Measurements from ENCODE around the gene ARL14EP.

The ARL14EP gene

DNA sequence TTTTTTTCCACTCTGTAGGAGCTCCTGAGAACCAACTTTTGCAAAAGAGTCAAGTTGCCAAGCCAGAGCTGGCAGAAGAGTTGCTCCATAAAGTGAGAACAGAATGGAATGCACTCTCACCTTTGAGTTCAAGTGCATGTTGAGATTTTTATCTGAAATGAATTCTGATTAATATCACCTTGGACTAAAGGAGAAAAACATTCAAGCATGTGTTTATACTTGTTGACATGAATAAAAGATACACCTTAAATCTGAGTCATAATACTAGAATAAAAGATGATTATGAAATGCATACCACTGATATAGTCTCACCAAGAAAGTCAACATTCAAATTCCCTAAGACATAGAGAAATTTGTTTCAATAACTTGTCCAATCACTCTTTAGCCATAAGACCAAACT, 37.8 kb downstream of the ARL14EP start:
- TF ChIP-seq EZH2 (IDR thresholded peaks at IDR 0.05; ENCODE audit: borderline replicate concordance, low read length): no peak
- TF ChIP-seq, protein P1, sequence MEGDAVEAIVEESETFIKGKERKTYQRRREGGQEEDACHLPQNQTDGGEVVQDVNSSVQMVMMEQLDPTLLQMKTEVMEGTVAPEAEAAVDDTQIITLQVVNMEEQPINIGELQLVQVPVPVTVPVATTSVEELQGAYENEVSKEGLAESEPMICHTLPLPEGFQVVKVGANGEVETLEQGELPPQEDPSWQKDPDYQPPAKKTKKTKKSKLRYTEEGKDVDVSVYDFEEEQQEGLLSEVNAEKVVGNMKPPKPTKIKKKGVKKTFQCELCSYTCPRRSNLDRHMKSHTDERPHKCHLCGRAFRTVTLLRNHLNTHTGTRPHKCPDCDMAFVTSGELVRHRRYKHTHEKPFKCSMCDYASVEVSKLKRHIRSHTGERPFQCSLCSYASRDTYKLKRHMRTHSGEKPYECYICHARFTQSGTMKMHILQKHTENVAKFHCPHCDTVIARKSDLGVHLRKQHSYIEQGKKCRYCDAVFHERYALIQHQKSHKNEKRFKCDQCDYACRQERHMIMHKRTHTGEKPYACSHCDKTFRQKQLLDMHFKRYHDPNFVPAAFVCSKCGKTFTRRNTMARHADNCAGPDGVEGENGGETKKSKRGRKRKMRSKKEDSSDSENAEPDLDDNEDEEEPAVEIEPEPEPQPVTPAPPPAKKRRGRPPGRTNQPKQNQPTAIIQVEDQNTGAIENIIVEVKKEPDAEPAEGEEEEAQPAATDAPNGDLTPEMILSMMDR (IDR thresholded peaks at IDR 0.05; ENCODE audit: low read length): no peak
- H3K36me3 ChIP-seq (ENCODE audit: insufficient read depth, low read length): no peaks in the 10 kb centered on the region
- no peaks in the 10 kb centered on the region for H3K9me3 ChIP-seq (ENCODE audit: low read length)
- no peaks in the 10 kb centered on the region for H3K9me2 ChIP-seq (ENCODE audit: low read depth, low read length)
- no peak overlapping the region for H3K4me3 ChIP-seq (ENCODE audit: low read depth, low read length, poor library complexity, severe bottlenecking)
- no peak overlapping the region for H3K27ac ChIP-seq (ENCODE audit: low read depth, low read length, poor library complexity, severe bottlenecking)
- no peak overlapping the region for H3K9ac ChIP-seq (ENCODE audit: low read length)
- H3K4me2 ChIP-seq (ENCODE audit: low read length): no peak overlapping the region
- H3K27me3 ChIP-seq (ENCODE audit: insufficient read depth, low read length): no peaks in the 10 kb centered on the region
- no peaks in the 10 kb centered on the region for H3F3A ChIP-seq (ENCODE audit: insufficient read depth, low read length)
- H3K4me1 ChIP-seq (ENCODE audit: insufficient read depth, low read length, severe bottlenecking): no peaks in the 10 kb centered on the region
- no peaks in the 10 kb centered on the region for H4K20me1 ChIP-seq (ENCODE audit: insufficient read depth, low read length)
- H3K79me2 ChIP-seq (ENCODE audit: insufficient read depth, low read length): no peaks in the 10 kb centered on the region
- no peak overlapping the region for H2AFZ ChIP-seq (ENCODE audit: low read length)

DNA sequence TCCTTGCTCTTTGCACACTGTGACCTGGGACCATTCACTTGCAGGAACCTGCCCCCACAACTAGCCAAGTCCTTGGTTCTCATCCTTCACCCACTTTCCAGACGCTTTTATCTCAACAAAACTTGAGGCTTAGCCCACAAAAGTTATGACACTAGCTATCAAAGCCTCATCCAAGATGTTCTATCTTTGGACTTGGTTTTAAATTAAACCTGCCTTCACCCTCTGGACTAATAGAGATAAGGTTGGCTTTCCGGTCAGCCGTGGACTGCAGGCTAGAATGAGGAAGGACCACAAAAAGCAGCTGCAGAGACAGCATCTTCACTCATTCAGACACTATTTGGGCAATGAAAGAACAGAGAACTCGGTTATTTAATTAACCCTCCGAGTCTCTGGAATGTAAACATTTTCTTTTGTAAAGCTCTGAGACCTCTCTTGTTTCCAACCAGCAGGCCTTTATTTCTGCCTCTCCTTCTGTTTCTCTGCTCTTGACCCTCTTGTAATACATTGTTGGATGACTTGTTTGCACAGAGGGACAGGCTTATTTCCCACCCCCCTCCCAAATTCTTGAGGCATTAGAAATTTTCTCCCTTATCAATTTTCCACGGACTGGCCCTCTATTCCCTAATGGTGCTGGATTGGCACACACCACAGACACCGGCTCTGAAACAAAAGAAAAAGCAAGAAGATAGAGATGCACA, 41.4 kb downstream of the ARL14EP start:
- Histone ChIP-seq H3K36me3 (ENCODE audit: insufficient read depth, low read length) (no peaks in the 10 kb centered on the region), H4K20me1 (ENCODE audit: insufficient read depth, low read length) (no peaks in the 10 kb centered on the region), H3K4me1 (ENCODE audit: insufficient read depth, low read length, severe bottlenecking) (no peaks in the 10 kb centered on the region), H2AFZ (ENCODE audit: low read length) (no peak overlapping the region), H3K9me3 (ENCODE audit: low read length) (no peaks in the 10 kb centered on the region), H3K27me3 (ENCODE audit: insufficient read depth, low read length) (no peaks in the 10 kb centered on the region), H3K27ac (ENCODE audit: low read depth, low read length, poor library complexity, severe bottlenecking) (no peak overlapping the region), H3K9me2 (ENCODE audit: low read depth, low read length) (no peaks in the 10 kb centered on the region), H3F3A (ENCODE audit: insufficient read depth, low read length) (no peaks in the 10 kb centered on the region), H3K9ac (ENCODE audit: low read length) (no peak overlapping the region), H3K4me3 (ENCODE audit: low read depth, low read length, poor library complexity, severe bottlenecking) (no peak overlapping the region), H3K4me2 (ENCODE audit: low read length) (no peak overlapping the region), H3K79me2 (ENCODE audit: insufficient read depth, low read length) (no peaks in the 10 kb centered on the region)
- TF ChIP-seq EZH2 (IDR thresholded peaks at IDR 0.05; ENCODE audit: borderline replicate concordance, low read length): no peak
- TF ChIP-seq, protein P1 (IDR thresholded peaks at IDR 0.05; ENCODE audit: low read length): no peak

DNA sequence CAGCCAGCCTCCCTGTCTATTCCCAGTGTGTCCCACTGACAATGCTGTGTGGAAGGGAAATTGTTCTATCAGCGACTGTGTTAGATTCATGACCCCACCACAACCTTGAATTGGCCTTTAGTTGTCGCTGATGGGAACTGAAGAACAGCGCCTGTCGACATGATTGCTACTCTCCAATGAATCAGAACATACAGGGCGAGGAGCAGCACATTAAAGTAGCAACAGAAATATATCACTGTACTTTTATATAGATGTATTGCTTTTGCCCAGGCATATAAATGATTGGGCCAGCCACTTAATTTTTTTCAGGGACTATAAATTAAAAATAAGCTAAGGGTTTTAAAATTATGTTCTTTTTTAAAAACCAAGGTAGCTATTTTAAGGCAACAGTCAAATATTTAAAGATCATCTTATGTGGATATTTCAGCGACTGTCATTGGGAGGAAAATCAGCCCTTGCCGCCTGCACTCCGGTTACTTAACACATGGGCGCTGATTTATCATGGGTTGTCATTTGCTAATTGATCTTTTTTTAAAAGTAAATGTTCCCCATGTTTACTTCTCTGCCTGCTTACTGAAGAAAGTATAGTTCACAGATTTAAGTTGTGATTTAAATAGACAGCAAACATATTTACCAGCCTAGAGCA, 42.1 kb downstream of the ARL14EP start:
- Histone ChIP-seq H3K79me2 (ENCODE audit: insufficient read depth, low read length) (no peaks in the 10 kb centered on the region), H3K4me2 (ENCODE audit: low read length) (no peak overlapping the region), H4K20me1 (ENCODE audit: insufficient read depth, low read length) (no peaks in the 10 kb centered on the region), H3K9me2 (ENCODE audit: low read depth, low read length) (no peaks in the 10 kb centered on the region), H3K4me1 (ENCODE audit: insufficient read depth, low read length, severe bottlenecking) (no peaks in the 10 kb centered on the region), H3K9ac (ENCODE audit: low read length) (no peak overlapping the region), H3F3A (ENCODE audit: insufficient read depth, low read length) (no peaks in the 10 kb centered on the region), H3K9me3 (ENCODE audit: low read length) (no peaks in the 10 kb centered on the region), H2AFZ (ENCODE audit: low read length) (no peak overlapping the region), H3K27ac (ENCODE audit: low read depth, low read length, poor library complexity, severe bottlenecking) (no peak overlapping the region), H3K4me3 (ENCODE audit: low read depth, low read length, poor library complexity, severe bottlenecking) (no peak overlapping the region), H3K36me3 (ENCODE audit: insufficient read depth, low read length) (no peaks in the 10 kb centered on the region), H3K27me3 (ENCODE audit: insufficient read depth, low read length) (no peaks in the 10 kb centered on the region)
- TF ChIP-seq, protein P1 (IDR thresholded peaks at IDR 0.05; ENCODE audit: low read length): no peak
- TF ChIP-seq EZH2 (IDR thresholded peaks at IDR 0.05; ENCODE audit: borderline replicate concordance, low read length): no peak

Data from OCI-LY1 (cell line).